ENCODE data around the gene MACROD1.
A peak's percentile ranks its signal among the peaks of the same experiment; 100 is the strongest.
"Not testable (repeated sequence)": the region's sequence is repeated elsewhere in the genome, so short reads cannot be mapped to it uniquely, and the experiment has no call there.

The MACROD1 gene

DNA sequence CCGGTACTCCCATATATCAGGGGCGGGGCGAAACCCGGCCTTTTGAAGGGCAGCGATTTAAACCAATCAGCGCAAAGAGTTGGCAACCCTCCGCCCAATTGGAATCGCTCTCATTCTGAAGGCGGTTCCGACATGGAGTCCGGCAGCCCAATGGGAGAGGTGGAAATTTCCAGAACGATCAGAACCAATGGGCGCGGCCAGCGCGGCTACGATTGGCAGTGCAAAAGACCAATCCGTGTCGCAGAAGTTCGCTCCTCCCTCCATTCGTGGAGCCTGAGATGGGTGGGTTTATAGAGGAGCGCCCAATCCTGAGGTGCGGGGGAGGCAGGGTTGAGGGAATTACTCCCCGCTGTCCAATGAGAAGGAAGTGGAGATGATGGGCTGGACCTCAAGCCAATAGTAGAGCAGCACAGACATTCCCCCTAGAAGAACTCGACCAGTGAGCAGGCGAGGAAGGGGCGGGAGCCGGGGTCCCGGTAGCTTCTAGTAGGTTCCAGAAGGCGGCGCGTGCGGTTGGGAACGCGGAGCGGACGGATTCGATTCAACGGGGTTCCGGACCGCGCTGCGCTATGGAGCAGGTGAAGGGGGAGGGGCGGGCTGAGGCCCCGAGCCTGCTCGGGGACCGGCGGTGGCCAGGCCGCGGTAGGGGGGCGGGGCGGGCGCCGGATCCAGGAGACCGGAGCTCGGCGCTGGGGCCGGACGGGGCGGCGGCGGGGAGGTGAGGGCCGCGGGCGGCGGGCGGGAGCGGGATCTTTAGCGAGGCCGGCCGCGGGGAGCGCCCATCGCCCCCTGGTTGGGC, 20.0 kb upstream of the MACROD1 start, which contains the start of gene STIP1:
Gene STIP1 (plus strand): TSS at position 479 of the 799 bp plus-strand sequence. CDS start 91 bp downstream, at position 570.
- DNase-seq = peak; percentile 97 to 100 (median 99)

DNA sequence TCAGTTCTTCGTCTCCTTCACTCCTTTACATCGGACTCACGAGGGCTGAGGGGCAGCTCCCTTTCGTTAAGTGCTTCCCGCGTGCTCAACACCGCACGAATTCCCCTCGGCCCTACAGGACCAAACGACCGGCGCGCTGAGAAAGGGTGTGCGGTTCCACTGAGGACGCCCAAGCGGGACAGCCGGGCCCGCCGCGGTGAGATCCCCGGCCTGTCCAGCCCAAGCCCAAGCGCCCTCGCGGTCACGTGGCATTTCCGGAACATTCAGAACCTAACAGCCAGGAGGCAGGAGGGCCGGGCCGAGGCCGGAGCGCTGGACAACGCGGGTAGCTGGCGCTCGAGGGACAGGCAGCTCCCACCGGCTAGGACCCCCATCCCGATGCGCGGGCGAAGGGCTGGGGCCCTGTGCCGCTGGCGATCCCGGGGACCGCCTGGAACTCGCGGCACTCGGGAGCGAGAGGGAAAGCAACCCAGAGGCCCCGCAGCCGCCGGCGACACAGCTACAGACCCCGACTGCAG, 19.3 kb upstream of the MACROD1 start:
- peak in 51 of 58 donors; percentile 71 to 98 (median 88) for DNase-seq

DNA sequence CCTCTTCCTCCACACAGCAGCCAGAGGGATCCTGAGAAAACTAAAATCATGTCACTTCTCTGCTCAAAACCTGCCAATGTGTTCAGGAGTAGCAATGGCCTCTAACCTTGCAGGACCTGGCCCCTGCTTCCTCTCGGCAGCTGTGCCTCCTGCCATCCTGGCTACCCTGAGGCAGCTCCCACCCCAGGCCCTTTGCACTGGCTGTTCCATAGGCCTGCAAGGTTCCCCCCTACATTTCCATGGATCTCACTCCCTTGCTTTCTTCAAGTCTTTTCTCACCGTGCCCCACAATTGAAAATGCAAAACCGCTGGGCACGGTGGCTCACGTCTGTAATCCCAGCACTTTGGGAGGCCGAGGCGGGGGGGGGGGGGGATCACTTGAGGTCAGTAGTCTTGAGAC, 18.0 kb upstream of the MACROD1 start:
- DNase-seq = no peak

DNA sequence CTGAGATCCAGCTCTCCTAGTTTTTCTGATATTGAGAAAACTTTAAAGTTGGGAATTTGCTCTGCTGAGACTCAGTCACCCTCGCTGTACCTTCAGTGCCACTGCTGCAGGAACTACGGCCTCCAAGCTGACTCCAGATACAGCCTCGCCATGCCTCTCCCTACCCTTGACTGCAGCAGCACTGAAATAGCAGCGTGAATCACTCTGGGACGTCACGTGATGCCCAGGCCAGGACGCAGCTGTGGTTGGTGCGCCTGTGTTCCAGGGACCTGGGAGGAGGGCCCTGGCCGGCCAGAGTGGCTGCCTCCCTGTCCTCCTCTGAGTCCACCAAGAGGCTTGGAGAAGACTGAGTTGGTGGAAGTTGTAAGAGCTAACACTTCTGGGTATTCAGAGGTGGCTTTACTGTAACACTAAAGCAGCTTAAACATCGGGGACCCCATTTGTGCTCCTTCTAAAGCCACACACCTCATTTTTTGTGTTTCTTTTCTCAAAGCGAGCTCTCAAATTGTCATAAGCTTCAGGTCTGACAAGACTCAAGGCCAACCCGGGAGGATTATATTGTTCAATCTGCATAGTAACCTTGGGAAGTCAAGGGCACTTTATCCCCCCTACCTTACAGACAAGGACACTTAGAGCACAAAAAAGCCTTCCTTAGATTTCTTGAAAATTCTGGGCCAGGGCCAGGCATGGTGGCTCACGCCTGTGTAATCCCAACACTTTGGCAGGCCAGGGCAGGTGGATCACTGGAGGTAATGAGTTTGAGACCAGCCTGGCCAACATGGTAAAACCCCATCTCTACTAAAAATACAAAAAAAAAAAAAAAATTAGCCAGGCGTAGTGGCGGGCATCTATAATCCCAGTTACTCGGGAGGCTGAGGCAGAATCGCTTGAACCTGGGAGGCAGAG, 15.8 kb upstream of the MACROD1 start:
- peak in 56 of 58 donors; percentile 32 to 96 (median 86) for DNase-seq

DNA sequence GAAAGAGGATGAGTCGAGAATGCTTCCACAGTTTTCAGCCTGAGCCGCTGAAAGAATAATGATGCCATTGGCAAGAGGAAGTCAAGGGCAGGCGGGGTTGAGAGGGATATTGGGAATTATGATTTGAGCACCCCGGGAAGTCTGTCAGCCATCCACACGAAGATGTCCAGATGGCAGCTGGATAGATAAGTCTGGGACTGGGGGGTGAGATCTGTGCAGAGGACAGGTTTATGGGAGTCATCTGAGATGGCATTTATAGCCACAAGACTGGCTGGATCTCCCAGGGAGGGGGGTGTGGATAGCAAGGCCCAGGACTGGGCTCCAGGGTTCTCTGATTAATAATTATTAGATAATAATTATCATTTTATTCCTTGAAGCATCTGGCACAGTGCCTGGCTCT, 15.0 kb upstream of the MACROD1 start:
- DNase-seq = peak in 2 of 58 donors; percentile 21 to 31

GRCh38 chr11:64178951-64179639, 13.2 kb upstream of the MACROD1 start:
- no peak for DNase-seq

DNA sequence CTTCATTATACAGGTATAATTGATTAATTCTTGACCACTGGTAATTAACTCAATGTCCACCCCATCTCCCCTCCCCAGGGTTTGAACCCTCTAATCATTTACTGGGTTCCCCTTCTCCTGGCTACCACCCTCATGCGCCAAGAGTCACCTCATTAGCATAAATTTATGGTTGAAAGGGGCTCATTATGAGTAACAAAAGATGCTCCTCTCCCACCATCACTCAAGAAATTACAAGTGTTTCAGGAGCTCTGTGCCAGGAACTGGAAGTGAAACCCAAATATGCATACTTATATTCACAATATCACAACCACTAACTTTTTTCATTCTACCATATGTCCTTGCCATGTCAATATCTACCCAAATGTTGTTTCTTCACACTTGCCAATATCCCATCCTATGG, 12.3 kb upstream of the MACROD1 start:
- no peak for DNase-seq

GRCh38 chr11:64176751-64177150, 10.8 kb upstream of the MACROD1 start:
- peak in 1 of 58 donors; percentile 24 for DNase-seq

- no peak for DNase-seq
Observed at GRCh38 chr11:64173616-64174355, 7.9 kb upstream of the MACROD1 start.

DNA sequence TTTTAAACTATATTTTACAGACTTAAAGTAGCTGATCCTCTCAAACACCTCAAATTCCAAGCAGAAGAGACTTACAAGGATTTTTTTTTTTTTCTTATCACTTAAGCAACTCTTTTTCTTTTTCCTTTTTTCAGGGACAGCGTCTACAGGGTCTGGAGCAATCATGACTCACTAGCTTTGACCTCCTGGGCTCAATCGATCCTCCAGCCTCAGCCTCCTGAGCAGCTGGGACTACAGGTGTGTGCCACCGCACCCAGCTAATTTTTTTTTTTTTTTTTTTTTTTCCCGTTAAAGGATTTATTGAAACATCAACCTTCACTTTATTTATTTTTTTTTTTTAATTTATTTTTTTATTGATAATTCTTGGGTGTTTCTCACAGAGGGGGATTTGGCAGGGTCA, 4.5 kb upstream of the MACROD1 start:
- DNase-seq = no peak

- DNase-seq = no peak
Observed at GRCh38 chr11:64165481-64165841, 452 bp downstream of the MACROD1 start.

DNA sequence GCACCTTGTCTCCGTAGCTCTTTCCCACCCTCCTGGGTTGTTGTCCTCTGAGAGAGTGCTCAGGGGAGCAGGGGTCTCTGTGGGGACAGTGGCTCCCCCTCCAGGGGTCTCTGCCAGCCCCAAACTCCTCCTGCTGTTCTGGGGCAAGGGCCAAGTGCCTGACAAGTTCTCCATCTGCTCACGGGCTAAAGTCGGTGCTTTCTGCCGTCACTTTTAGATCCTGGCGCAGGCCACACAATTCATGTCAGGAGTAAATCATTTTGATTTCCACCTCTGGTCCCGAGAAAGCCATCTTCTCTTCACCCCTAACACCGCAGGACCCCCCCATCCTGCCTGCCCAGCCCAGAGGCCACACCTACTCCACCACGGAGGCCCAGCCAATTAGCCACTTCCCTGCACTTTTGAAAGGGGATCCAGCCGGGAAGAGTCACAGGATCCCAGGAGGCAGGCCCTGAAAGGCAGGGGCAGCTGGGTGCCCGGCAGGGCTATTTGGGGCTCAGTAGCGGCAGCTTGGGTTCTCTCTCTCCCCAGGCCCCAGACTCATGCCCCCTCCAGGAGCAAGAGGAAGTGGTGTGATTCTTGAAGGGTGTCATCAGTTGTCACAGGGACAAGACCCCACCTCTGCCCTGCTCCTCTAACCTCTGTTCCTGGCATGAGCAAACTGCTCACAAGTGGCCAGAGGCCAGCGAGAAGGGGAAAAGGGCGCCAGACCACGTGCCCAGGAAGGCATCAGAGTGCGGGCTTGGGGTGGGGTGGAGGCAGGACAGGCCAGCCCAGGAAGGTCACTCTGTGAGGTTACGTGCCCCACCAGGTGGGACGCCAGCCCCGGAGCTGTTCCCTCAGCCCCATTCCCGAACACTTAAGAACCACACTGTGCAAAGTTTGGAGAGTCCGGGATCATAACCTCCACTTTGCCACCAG, 1.3 kb downstream of the MACROD1 start:
- no peak for DNase-seq

GRCh38 chr11:64163951-64164350, 2.0 kb downstream of the MACROD1 start:
- DNase-seq = no peak

GRCh38 chr11:64162769-64163168, 3.1 kb downstream of the MACROD1 start:
- DNase-seq = not testable (repeated sequence)

DNA sequence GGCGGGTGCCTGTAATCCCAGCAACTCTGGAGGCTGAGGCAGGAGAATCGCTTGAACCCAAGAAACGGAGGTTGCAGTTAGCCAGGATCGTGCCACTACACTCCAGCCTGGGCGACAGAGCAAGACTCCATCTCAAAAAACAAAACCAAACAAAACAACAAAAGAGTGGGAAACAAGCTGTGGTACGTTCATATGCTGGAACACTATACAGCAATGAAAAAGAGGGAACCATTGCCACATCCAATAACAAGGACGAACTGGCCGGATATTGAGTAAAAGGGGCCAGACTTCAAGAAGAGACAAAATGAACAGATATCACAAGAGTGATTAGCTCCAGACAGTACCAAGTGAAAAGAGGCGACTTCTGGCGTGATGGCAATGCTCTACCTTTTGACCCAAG, 4.9 kb downstream of the MACROD1 start:
- no peak for DNase-seq

GRCh38 chr11:64157631-64158394, 8.1 kb downstream of the MACROD1 start:
- DNase-seq = no peak

GRCh38 chr11:64156235-64157011, 9.5 kb downstream of the MACROD1 start:
- peak in 25 of 58 donors; percentile 15 to 59 (median 37) for DNase-seq

- no peak for DNase-seq
Observed at GRCh38 chr11:64153812-64154211, 12.1 kb downstream of the MACROD1 start.
